Stomach (tissue), 19 donors: ENCODE data around the gene ACSL6. TPM values are rescaled to one million over a fixed set of nuclear protein-coding genes. Genes with fewer than 3 reads are reported as not detected.

Experiments
- DNase-seq, 2 donors: peaks; one replicate each; pipeline versions ENCODE4 v3.0.0 to v3.0.0-alpha.2; 2013 to 2019
- H3K27ac ChIP-seq, 5 donors: fragments of 200-600 bp in 4 of 5; sonication (generic) in 4 of 5; one replicate each; pipeline ENCODE4 v1.5.1; 2013 to 2019; ENCODE audit warnings: mild to moderate bottlenecking in 1 of 5, moderate library complexity in 1 of 5
- H3K27me3 ChIP-seq, 3 donors: fragments of 200-600 bp; sonication (generic); one replicate each; pipeline ENCODE4 v1.5.1; 2017 to 2019; ENCODE audit warnings: mixed run types in 1 of 3
- H3K36me3 ChIP-seq, 4 donors: fragments of 200-600 bp; sonication (generic); 1 replicate in 3 of 4; 2 replicates in 1 of 4; pipeline ENCODE4 v1.5.1; 2016 to 2019
- H3K4me1 ChIP-seq, 4 donors: fragments of 200-600 bp; sonication (generic); one replicate each; pipeline ENCODE4 v1.5.1; 2016 to 2019
- H3K4me3 ChIP-seq, 4 donors: fragments of 200-600 bp; sonication (generic) in 3 of 4; one replicate each; pipeline ENCODE4 v1.5.1; 2016 to 2019; ENCODE audit warnings: mild to moderate bottlenecking in 1 of 4
- H3K9me3 ChIP-seq, 4 donors: fragments of 200-600 bp; sonication (generic); one replicate each; pipeline ENCODE4 v1.5.1; 2016 to 2019
- EP300 ChIP-seq: sonication (generic); formaldehyde crosslinking; IDR thresholded peaks from one replicate; pipeline ENCODE4 v1.6.1; 2017; ENCODE audit warnings: antibody characterized with exemption
- POLR2A ChIP-seq, 4 donors: fragments of 450-650 bp; IDR thresholded peaks; one replicate each; pipeline ENCODE4 v1.6.1; 2016; ENCODE audit warnings: antibody characterized with exemption in 4 of 4, control low read depth in 2 of 4, mild to moderate bottlenecking in 1 of 4, moderate library complexity in 1 of 4
- POLR2AphosphoS5 ChIP-seq, 3 donors: sonication (generic); formaldehyde crosslinking; IDR thresholded peaks; one replicate each; pipeline ENCODE4 v1.6.1; 2016; ENCODE audit warnings: antibody characterized with exemption in 3 of 3
- WGBS, 5 donors: extraction: QIAGEN DNeasy Blood & Tissue Kit in 3 of 5; methylation state at CpG; one replicate each; pipeline versions ENCODE4 v1.1.5 to v1.1.7; 2013 to 2018; 5-methylcytosine and 5-hydroxymethylcytosine counted together
- intact Hi-C: fragments of 100-400 bp; cut with DNase I; formaldehyde crosslinking; loops from one replicate; pipeline ENCODE4 v1.15.1; 2023; ENCODE audit warnings: low total_unique reads
- long read RNA-seq, 10 donors: transcript quantifications; one replicate each; lab custom pipeline, GENCODE V29; 2026
- polyA plus RNA-seq, 3 donors: library from polyadenylated mRNA; stranded (reverse); fragments of 200-250 nt; gene quantifications; one replicate each; pipeline ENCODE4 v1.2.3, GENCODE V29; 2013
- total RNA-seq, 5 donors: library from RNA; depleted of rRNA; stranded (reverse); fragments of >200 nt; gene quantifications; one replicate each; pipeline versions ENCODE4 v1.1.0 to v1.2.3, GENCODE V29; 2014 to 2016
- TF ChIP-seq, protein P1 (sequence below), 7 experiments: fragments of 450-650 bp in 4 of 7; fragments of 200-600 bp in 3 of 7; sonication (generic) in 3 of 7; IDR thresholded peaks; one replicate each; pipeline ENCODE4 v1.5.1; 2016 to 2019; ENCODE audit warnings: antibody characterized with exemption in 7 of 7, control low read depth in 2 of 7, mild to moderate bottlenecking in 1 of 7
- donor health status: healthy with polysubstance abuse.
- donor health status: Bipolar disorder and iron deficiency.
- donor health status: healthy.

Gene ACSL6, protein sequence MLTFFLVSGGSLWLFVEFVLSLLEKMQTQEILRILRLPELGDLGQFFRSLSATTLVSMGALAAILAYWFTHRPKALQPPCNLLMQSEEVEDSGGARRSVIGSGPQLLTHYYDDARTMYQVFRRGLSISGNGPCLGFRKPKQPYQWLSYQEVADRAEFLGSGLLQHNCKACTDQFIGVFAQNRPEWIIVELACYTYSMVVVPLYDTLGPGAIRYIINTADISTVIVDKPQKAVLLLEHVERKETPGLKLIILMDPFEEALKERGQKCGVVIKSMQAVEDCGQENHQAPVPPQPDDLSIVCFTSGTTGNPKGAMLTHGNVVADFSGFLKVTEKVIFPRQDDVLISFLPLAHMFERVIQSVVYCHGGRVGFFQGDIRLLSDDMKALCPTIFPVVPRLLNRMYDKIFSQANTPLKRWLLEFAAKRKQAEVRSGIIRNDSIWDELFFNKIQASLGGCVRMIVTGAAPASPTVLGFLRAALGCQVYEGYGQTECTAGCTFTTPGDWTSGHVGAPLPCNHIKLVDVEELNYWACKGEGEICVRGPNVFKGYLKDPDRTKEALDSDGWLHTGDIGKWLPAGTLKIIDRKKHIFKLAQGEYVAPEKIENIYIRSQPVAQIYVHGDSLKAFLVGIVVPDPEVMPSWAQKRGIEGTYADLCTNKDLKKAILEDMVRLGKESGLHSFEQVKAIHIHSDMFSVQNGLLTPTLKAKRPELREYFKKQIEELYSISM
- total RNA-seq (1 to 10 TPM in 3 of 5 donors, not detected in 2; 1.7 to 7.2 (median 2.9) TPM), polyA plus RNA-seq (under 1 TPM; 0.19 to 0.61 (median 0.45) TPM)
- long read RNA-seq, donor 1: 0 reads
- long read RNA-seq, donor 2: 0 reads
- long read RNA-seq, donor 3: 0 reads
- long read RNA-seq, donor 4: 0 reads
- long read RNA-seq, donor 5: 0 reads
- long read RNA-seq, donor 6: 0 reads
- long read RNA-seq, donor 7: 0 reads
- long read RNA-seq, donor 8: 0 reads
- long read RNA-seq, donor 9: 0 reads
- long read RNA-seq, donor 10: 0 reads

DNA sequence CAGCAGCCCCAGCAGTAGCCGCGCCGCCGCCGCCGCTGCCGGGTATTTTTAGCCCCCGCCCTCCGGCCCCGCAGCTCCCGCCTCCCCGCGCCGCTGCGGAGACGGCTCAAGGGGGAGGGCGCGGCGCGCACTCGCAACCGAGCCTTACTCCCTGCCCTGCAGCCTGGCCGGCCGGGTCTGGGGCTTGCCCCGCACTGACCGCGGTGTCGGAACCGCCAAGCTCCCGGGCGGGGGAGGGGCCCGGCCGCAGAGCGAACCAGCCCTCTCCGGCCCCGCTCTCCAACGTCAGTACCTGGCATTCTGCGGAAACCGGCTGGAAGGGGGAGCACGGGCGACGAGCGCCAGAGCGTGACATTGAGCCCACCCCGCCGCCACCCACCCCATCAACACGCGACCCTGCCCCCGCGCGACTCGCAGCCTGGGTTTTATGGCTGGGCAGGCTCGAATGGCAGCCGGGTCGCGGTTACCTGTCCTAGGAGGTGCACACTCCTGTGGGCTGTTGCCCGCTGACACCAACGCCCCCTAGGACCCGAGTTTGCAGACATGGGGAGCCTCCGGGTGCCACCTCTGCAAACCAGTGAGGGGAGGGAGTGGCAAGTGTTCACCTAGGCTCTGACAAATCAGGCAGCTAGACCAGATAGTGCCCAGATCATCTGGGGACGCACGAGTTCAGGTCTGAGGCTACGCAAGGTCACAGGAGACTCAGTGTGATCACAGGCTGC is at the start of gene ACSL6:
TSS of gene ACSL6 (minus strand) at position 37 of the 722 bp plus-strand sequence. CDS start 105 bp downstream, outside the sequence.
- intact Hi-C loops: no loop called here
- Histone ChIP-seq H3K4me1 (peaks cover 4 to 19% (median 12%) of the 10 kb centered on the region in 4 donors), H3K36me3 (no peaks in the 10 kb centered on the region), H3K27ac (peak within 1 kb of the TSS in 1 of 5 donors; percentile 34), H3K9me3 (no peaks in the 10 kb centered on the region), H3K27me3 (peaks cover 0 to 64% (median 29%) of the 10 kb centered on the region in 3 donors), H3K4me3 (peak within 1 kb of the TSS; percentile 59 to 71 (median 66))
- 3 to 29% (median 4%) methylated on average over 8 to 63 of the region's 63 CpGs for WGBS, 5 donors
- DNase-seq: peak; percentile 51 to 72
- TF ChIP-seq EP300 (no peak), POLR2AphosphoS5 (IDR thresholded peaks at IDR 0.05) (no peak), POLR2A (IDR thresholded peaks at IDR 0.05) (no peak)
- TF ChIP-seq, protein P1, sequence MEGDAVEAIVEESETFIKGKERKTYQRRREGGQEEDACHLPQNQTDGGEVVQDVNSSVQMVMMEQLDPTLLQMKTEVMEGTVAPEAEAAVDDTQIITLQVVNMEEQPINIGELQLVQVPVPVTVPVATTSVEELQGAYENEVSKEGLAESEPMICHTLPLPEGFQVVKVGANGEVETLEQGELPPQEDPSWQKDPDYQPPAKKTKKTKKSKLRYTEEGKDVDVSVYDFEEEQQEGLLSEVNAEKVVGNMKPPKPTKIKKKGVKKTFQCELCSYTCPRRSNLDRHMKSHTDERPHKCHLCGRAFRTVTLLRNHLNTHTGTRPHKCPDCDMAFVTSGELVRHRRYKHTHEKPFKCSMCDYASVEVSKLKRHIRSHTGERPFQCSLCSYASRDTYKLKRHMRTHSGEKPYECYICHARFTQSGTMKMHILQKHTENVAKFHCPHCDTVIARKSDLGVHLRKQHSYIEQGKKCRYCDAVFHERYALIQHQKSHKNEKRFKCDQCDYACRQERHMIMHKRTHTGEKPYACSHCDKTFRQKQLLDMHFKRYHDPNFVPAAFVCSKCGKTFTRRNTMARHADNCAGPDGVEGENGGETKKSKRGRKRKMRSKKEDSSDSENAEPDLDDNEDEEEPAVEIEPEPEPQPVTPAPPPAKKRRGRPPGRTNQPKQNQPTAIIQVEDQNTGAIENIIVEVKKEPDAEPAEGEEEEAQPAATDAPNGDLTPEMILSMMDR (IDR thresholded peaks at IDR 0.05): no peak

DNA sequence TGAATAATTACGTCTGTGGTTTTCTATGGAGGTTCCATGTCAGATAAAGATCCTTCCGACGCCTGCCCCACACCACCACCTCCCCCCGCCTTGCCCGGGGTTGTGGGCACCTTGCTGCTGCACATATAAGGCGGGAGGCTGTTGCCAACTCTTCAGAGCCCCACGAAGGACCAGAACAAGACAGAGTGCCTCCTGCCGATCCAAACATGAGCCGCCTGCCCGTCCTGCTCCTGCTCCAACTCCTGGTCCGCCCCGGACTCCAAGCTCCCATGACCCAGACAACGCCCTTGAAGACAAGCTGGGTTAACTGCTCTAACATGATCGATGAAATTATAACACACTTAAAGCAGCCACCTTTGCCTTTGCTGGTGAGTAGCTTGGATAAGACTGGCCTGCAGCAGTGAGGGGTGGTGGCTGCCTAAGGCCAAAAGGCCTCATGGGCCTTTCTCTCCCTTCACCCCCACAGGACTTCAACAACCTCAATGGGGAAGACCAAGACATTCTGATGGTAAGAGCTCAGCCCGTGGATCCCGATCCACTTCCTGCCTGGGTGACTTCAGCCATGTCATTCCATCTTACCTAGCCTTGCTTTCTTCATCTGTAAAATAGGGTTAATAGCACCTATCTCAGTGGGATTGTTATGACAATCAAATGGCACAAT is 49.2 kb upstream of the ACSL6 start, which contains the start of gene IL3:
TSS of gene IL3 (plus strand) at position 155 of the 661 bp plus-strand sequence. CDS start at position 207, 52 bp downstream.
- intact Hi-C loops: loop anchor here (10.0 kb wide), 1 partner anchor 124 kb away; no protein-coding TSS in a partner anchor
- H3K4me1 ChIP-seq: peaks cover 0 to 6% (median 0%) of the 10 kb centered on the region in 4 donors
- WGBS, 5 donors: 87 to 92% (median 89%) methylated on average over 16 of the region's 16 CpGs

DNA sequence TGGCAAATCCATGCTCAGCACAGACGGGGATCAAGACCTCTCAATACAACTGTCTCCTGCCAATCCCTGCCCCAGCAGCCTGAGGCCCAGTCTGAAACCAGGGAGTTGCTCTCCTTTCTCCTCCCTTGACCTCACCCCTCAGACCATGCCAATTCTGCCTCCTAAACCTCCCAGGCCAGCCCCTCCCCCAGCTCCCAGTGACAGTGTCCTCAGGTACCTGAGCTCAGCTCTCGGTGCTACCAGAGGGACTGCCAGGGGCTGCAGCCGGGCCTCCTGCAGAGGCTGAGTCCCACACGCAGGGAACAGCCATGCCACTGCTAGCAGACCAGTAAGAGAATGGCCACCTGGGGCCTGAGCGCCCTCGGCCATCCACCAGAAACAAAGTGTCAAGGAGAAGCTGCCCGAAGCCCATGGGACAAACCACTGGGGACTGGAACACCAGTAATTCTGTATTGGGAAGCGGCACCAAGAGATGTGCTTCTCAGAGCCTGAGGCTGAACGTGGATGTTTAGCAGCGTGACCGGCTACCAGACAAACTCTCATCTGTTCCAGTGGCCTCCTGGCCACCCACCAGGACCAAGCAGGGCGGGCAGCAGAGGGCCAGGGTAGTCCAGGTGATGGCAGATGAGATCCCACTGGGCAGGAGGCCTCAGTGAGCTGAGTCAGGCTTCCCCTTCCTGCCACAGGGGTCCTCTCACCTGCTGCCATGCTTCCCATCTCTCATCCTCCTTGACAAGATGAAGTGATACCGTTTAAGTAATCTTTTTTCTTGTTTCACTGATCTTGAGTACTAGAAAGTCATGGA is 48.4 kb upstream of the ACSL6 start:
- peak in 1 of 2 donors; percentile 19 for DNase-seq
- Histone ChIP-seq H3K27ac (no peak overlapping the region), H3K9me3 (no peaks in the 10 kb centered on the region), H3K36me3 (no peaks in the 10 kb centered on the region), H3K4me1 (peaks cover 0 to 3% (median 0%) of the 10 kb centered on the region in 4 donors), H3K4me3 (no peak overlapping the region), H3K27me3 (no peaks in the 10 kb centered on the region)
- 86 to 92% (median 88%) methylated on average over 10 to 13 of the region's 13 CpGs for WGBS, 5 donors
- intact Hi-C loops: loop anchor here (10.0 kb wide), 1 partner anchor 125 kb away; no protein-coding TSS in a partner anchor
- TF ChIP-seq POLR2A (IDR thresholded peaks at IDR 0.05) (no peak), POLR2AphosphoS5 (IDR thresholded peaks at IDR 0.05) (no peak), EP300 (no peak)
- TF ChIP-seq, protein P1 (IDR thresholded peaks at IDR 0.05): no peak

More for the DNA sequence above, 49.2 kb upstream of the ACSL6 start, which contains the start of gene IL3:
- DNase-seq: no peak
- H3K27me3 ChIP-seq: no peaks in the 10 kb centered on the region
- no peaks in the 10 kb centered on the region for H3K9me3 ChIP-seq
- TF ChIP-seq POLR2AphosphoS5 (IDR thresholded peaks at IDR 0.05) (no peak), POLR2A (IDR thresholded peaks at IDR 0.05) (no peak), EP300 (no peak)
- TF ChIP-seq, protein P1 (IDR thresholded peaks at IDR 0.05): no peak
- H3K4me3 ChIP-seq: no peak within 1 kb of the TSS
- no peak within 1 kb of the TSS for H3K27ac ChIP-seq
- no peaks in the 10 kb centered on the region for H3K36me3 ChIP-seq
